NCI-H2081 treated with DMSO at 0.1 percent for 48 hours (cell line): ENCODE results near the gene ALX4.

Source experiments
- DNase-seq: peaks from one replicate; lab custom pipeline; 2025; lab: John Stamatoyannopoulos, UW

Gene ALX4

DNA sequence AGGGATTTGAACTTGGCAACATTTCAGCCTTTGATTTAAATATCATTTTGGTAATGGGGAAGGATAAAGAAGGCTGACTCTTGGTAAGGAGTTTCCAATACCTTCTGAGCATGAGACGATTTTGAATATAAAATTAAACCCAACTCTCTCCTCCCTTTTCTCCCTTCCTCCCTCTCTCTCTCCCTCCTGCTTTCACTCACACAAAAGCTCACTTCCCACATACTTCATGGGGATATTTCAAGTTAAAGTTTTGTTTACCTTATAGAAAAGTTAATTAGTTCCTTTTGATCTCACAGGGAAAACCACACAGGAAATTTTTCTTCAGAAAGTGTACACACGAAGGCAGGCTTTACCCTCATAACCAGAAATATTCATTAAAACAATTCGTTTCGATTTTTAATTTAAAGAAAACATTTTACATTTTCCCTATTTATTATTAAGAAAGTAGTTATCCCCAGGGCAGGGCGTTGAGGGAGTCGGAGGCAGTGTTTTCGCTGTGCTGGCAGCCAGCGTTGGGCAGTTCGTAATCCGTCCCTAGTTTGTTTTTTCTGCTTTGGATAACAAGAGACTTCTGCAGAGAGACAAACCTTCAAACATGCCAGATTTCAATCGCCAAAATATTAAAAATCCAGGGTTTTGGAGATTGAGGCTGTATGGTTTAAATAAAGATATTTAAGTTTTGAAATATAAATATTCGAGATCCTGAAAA lies 25.3 kb upstream of the ALX4 start:
- DNase-seq, result no peak

DNA sequence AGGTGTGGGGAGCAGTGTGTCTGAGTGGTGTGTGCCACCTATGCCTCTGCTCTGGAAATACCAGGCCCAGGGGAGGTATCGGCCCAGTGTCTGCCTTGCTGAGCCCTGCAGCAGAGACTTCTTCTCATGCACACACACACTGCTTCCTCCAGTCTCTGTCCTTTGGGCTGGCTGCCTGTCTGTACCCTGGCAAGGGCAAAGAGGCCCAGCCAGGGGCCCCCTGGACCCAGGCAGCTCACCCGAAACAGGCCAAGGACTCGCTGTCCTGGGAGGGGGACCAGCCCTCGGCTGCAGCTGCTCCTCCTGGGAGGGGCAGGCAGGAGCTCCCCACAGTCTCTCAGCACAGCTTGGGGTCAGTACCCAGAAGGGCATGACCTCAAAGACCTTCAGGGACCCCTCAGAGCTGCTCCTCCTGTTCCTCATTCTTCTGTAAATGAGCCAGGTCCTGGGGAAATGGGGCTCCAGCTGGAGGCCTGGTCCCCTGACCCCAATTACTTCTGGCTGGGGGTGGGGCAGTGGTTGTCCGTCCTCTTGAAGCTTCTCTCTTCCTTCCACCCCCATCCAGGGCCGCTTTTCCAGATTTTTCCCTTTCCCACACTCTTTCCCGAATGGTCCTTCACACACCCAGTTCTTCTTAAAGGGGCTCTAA lies 24.5 kb upstream of the ALX4 start:
- no peak for DNase-seq

DNA sequence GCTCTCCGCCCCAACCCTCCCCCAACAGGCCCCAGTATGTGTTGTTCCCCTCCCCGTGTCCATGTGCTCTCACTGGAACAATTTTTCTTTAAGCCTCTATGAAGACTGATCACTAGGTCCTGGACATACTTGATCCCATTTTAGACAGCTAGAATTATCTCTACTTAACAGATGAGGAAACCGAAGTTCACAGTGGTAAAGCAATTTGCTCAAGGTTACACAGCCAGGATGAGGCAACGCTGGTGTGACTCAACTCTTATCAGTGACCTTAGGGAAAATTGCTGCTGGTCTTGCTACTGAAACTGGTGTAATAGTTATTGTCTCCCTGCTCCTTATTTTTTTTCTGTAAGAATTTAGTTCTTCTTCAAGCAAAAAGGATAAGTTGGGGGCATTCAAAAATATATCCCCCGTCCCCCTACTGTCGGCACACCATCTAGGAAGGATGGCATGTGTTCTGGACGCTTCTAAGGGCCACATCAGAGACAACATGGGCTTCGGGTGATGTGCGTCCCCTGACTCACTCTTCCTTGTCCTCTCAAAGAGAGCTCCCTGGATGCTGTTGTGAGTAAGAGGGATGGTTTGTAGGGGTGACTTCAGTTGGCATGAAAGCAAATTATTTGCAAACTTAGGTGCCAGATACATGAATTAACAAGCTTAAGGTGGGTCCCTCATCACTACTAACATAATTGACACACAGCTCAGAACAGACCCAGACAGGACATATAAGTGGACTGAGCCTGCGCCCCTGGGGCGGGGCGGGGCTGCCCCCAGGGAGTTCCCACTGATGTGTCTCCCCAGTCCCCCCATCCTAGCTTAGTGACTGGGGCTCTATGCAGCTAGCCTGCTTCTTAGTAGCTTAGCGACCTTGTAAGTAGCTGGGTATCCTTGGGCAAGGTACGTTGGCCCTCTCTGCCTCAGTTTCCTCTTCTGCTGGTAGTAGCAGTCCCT lies 23.6 kb upstream of the ALX4 start:
- no peak for DNase-seq

DNA sequence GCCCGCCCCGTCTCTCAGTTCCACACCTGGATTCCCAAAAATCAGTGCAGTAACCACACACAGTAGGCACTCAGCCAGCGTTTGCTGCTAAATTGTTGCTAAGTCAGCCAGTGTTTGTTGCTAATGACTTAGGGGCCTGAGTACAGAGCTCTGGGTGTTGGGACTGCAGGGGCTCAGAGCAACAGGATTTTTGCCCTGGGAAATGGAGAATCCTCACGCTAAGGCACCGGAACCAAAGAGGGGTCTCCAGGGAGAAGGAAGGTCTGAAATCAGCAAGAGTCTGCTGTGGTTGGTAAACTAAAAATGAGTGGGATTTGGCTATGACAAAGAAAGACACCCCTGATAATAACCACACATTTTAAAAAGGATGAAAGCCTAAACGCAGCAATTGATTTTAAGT lies 22.7 kb upstream of the ALX4 start:
- no peak for DNase-seq

DNA sequence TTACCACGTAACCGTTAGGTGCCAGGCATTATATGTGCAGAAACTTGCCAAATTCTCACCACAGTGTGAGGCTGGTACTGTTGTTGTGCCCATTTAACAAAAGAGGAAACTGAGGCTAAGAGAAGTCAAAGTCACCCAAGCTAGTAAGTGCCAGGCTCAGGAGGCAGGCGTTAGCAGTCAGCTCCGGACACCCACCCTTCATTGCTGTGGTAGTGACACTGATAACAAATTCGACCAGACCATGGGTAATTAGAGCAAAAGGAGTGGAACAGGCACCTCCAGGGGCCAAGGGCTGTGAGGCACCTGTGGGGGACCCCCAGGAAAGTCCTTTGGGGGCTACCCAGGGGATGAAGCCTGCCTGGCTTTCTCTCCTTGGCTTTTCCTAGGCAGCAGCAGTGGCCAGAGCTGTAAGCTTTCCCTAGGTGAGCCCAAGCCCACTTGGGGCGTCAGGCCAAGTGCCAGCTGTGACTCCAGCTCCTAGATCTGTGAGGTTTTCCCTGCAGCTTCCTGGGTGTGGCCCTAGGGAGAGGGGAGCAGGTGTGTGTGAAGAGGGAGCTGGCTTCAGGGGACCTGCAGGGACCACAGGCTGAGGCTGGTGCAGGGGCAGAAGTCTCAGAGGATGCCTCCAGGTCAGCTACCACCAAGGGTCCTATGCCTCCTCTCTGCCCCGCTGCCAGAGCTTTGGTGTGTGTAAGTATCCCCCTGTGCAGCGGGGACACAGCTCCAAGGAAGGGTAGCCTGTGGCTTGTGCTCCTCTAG lies 19.7 kb upstream of the ALX4 start:
- DNase-seq, result no peak

DNA sequence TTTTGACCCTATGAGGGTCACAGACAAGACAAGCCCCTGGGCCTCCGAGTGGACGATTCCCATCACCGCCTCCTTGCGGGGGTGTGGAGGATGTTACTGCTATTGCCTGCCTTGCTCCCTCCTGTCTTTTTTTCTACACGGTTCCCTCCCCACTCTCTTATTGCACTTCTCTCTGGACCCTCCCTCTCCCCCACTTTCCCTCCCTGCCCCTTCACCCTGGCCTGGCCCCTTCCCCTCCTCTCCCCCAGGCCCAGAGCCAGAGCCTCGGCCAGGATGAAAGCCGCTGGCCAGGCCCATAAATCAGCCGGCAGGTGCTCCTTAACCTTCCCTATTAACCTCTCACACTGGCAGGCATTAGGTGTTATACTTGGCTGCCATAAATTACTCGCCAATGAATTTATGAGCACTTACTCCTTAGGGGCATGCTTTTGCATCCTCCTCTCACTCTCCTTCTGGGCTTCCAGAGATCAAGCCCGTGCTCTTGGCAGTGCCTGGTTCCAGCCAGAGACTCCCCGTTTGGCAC lies 18.3 kb upstream of the ALX4 start:
- no peak for DNase-seq

DNA sequence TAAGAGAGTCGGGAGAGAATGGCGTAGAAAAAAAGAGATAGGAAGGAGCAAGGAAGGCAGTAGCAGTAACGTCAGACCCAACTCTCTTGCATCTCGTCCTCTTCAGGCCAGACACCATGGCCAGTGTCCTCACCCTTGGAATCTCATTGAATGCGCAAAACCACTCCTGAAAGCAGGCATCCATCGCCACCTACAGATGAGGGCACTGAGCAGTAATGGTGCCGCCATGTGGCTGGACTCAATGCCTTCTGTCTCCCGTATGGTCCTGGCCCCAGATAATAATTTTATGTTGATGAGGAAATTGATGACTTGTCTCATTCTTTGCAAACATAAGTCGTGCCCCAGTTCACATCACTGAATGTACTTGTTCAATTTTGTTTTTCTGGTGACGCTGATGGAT lies 17.8 kb upstream of the ALX4 start:
- no peak for DNase-seq

DNA sequence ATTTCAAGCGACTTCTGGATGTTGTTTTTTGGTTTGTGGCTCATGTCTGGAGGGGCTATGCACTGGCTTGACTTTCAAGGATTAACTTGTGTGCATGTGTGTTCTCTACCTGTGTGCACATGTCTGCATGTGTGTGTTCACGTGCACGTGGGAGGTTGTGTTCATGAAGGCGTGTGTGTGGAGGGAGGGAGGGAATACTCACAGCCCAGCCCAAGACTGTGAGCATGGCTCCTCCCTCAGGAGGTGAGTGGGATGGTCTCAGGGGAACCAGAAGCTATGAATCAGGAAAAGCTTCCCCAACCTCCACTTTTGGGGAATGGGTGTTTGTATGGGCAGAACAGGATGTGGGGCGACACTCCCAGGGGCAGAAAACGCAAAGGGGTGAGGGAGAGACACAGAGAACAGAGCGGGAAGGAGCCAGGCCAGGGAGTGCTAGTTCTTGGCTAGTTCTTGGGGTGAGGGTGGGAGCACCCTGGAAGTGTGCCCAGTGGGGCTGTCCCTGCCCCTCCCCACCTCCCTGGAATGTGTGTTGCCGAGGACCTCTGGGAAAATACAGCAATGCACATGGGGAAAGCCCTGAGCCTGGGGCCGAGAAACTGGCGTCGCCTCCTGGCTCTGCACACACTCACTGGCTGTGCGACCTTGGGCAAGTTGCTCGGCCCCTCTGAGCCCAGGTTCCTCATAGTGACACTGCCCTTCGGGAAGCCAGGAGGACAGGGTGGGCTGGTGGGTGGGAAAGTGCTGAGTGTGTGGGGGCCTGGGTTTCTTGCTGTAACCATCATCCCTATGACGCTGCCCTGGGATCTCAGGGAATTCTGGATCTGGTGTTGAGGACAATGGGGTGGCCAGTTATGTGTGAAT lies 16.9 kb upstream of the ALX4 start:
- no peak for DNase-seq

DNA sequence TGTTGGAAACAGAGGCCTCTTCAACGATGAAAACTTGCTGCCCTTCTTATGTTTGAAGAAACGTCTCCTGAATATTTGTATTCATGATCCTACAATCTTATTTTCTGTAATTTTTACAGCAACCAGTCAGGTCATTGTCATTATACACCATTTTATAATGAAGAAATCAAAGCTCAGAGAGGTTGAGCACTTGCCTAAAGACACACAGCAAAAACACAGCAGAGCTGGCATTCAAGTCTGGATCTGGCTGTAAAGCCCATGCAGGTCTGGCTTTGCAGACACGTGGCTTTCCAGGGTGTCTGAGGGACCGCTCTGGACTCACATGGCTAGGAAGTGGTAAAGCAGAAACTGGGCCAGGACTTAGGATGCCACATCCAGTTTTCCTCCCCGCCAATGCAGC lies 15.8 kb upstream of the ALX4 start:
- DNase-seq, result no peak

DNA sequence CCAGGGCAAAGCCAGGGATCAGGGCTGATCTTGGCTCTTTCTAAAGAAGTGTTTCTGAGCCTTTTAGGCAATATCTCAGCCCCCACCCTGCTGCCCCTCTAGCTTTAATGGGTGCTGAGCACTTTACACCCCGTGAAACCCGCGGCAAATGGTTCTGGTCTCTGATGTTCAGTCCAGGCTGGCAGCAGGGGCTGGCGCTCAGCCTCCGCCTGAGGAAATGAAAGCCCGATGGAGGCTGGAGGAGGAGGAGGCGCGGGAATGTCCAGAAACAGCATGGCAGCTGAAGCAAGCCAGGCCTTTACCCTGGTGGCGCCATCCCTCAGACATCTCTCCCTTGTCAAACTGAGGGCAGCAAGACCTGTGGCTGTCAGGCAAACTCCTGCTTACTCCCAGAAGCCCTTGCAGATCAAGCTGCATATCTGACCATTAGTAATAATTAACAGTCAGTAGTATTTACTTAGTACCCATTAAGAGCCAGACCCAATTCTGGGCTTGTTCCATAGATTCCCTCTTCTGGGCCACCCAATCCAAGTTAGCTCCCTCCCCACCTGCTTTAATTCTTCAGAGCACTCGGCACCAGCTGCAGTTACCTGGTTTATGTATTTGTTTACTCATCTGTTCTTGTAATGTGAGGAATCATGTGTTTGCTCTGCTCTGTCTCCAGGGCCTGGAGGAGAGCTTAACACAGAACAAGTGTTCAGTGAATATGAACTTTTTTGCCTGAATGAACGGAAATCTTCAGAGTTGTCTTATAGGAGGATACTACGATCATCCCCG lies 15.0 kb upstream of the ALX4 start:
- no peak for DNase-seq

DNA sequence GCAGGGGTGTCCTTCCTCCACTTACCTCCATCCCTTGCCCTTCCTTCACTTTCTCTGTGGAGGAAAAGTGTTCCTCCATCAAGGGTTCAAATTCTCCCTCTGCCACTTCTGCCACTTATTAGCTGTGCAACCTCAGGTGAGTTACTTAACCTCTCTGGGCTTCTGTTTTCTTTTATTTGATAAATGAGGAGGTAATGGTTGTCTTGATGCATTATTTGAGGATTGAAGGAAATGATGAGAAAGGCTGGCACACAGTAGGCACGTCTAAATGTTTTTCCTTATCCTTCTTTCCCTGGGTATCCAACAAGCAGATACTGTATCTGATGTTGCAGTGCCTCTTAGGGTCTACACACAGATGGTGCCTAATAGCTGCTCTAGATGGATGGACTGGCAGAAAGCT lies 14.3 kb upstream of the ALX4 start:
- no peak for DNase-seq

DNA sequence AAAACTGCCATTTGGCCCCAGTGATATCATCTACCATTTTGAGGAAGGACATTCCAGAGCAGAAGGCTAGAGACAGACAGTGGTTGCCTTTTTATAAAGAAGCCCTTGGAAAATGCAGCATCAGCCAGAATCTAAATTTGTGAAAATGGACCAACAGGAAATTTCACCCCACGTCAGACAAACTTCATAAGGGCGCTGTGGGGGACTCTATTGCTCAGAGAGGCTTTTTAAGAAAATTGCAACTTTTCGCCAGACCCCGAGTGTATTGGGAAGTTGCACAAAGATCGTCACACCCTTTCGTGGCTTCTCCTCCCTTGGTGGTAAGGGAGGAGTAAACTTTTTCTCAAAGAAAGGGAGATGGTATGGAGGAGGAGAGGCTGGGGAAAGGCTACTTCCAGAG lies 12.3 kb upstream of the ALX4 start:
- no peak for DNase-seq

DNA sequence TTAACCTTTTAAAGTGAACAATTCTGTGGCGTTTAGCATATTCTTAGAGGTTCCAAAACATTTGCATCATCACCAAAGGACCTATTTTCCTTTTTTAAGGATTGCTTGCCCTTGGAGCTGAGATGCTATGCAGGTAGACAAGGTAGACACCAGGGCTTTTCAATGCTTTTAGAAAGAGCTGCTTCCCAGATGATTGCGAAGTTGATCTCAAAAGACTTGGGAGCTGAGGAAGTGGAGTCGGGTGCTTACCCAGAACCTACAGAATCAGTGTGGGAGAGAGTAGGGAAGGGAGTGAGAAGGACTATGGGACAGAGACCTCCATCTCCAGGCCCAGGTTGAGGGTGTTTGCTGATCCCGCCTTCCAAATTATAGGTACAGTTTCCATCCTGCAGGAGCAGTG lies 11.1 kb upstream of the ALX4 start:
- DNase-seq, result no peak

DNA sequence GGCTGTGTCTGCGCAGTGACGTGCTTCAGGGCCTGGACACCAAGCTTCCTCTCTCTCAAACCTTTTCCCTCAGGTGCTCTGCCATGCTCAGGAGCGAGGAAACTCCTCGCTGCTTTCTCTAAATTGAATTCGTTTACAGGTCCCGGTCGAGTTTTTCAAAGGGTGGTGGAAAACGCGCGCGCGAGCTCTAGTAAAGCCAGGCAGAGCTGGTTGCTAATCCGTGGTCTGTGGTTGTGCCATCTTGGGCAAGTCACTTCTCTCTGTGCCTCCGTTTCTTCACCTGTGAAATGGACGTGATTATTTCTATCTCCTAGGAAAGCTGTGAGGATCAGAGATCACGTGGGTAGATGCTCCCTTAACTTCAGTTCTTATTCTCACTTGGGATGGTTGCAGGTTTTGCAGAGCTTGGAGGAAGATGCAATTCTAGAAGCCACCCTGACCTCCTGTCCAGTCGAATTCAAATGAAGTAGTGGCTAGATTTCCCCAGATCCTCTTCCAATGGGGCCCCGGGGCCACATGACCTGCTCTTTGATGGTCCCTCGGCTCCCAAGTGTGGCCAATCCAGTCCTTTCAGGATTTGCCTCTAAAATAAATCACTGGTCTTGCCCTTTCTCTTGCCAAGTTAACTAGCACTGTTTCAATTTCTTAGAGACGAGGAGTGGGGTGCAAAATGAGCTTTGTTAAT lies 10.5 kb upstream of the ALX4 start:
- no peak for DNase-seq

DNA sequence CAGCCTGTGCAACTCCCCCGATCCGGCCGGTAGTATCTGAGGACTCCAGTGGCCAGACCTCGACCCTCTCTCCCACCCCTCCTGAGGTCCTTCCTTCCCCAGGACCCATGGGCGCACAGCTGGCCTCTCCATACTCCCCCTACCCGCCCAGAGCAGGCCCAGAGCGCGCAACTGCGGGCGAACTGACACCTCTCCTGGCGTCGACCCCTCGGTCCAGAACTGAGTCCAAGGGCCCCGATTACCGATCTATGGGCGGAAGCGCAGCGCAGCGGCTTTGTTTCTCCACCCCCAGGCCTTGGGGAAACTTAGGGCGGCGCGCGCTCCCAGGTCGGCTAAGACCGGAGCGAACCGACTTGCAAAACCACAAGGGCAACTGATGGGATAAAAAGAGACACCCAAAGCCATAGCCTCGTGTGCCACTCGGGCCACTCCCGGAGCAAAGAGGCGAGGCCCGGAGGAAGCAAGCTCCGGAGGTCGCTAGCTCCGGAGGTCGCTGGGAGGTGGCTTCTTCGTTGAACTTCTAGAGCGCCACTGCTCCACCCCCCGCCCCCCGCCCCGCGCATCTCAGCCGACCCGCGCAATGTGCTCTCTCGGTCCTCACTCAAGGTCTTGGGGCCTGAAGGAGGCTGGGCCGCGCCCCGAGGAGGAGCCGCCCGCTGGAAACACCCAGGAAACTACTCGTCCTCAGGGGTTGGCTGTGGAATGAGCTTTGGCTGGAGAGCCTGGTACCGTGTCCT lies 9.8 kb upstream of the ALX4 start:
- DNase-seq, result no peak

DNA sequence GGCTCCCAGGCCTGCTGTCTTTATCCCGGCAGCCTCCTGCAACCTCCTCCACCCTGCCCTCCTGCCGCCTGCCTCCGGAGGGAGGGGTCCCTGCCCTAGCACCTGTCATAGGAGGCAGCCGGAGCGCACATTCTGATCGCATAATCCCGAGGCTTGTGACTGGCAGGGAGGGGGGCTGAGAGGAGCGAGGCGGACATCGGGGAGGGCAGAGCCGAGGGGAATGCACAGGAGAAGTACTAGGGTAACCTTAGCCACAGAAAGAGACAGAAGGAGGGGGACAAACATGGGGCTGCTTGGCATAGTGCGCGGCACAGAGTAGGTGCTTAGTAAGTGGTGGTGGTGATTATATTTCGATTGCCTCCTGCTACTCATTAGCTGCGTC lies 9.2 kb upstream of the ALX4 start:
- DNase-seq, result no peak

DNA sequence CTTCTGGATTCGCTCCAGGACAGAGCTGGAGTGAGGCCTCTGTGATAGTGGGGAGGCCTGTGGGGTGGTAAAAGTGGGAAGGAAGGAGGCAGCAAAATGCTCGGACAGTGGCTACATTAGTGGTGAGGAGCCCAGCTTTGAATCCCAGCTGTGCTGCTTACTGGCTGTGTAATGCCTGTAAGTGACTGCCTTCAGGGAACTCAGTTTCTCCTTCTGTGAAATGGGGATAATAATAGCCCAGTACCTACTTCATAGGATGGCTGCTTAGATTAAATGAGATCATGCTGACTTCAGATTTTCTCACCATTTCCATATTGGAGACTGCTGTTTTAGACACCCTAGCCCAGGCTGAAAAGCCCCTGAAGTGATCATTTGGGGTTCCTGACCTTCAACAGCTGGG lies 8.4 kb upstream of the ALX4 start:
- DNase-seq, result no peak

DNA sequence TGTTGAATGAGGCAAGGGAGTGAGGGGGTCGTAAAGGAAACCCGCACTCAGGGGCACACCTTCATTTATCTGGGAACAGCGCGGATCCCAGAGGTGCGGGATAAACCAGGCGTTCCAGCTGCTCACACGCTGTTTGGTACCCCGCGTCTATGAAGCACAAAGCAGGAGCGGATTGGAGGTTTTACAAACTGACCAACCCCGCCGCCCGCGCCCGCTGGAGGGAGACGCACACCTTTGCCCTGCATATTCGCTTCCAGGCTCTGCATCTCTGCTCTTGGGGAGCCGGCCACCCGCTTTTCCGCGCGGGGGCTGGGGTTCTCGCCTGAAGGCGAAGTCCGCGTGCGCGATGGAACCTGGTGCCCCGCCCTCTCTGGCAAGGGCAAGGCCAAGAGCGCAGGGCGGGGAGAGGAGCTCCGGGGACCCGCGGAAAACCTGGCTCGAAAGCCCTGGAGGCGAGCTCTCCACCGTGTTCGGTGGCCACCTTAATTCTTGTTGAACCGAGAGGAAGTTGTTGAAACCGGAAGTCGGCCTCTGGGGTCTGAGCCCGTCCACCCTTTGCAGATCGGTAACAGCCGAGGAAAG lies 6.8 kb upstream of the ALX4 start:
- no peak for DNase-seq
